OCI-LY1 (cell line): ENCODE measurements around the gene IL22.

Experiments used
- EZH2 ChIP-seq: fragments of 200-600 bp; sonication (generic), shearing (Covaris generic); IDR thresholded peaks from 2 replicates; pipeline ENCODE4 v1.8.0; 2017; ENCODE audit warnings: borderline replicate concordance, mixed run types, mild to moderate bottlenecking, antibody characterized with exemption, low read length, moderate library complexity, mixed read lengths
- TF ChIP-seq, protein P1 (sequence below): fragments of 200-600 bp; sonication (generic), shearing (Covaris generic); IDR thresholded peaks from 2 replicates; pipeline ENCODE4 v1.5.1; 2017; ENCODE audit warnings: mild to moderate bottlenecking, antibody characterized with exemption, low read length, moderate library complexity, mixed read lengths

DNA sequence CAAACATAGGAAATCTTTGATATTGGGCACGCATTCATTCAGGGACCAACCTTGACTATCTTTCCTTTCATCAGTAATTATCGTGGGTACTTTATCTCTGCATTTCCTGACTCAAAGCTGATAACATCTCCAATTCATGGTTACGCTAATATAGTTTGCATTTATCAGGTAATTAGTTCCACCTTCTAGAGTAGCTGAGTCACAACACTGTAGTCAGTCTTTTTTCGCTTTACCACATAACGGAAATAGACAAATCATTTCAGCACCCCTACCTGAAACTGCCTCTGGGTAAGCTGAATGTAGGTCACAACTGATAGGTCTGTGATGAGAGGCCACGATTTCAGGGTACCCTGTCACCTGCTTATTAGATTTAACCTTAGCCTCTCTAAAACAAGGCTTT, 36.7 kb upstream of the IL22 start:
- TF ChIP-seq, protein P1, sequence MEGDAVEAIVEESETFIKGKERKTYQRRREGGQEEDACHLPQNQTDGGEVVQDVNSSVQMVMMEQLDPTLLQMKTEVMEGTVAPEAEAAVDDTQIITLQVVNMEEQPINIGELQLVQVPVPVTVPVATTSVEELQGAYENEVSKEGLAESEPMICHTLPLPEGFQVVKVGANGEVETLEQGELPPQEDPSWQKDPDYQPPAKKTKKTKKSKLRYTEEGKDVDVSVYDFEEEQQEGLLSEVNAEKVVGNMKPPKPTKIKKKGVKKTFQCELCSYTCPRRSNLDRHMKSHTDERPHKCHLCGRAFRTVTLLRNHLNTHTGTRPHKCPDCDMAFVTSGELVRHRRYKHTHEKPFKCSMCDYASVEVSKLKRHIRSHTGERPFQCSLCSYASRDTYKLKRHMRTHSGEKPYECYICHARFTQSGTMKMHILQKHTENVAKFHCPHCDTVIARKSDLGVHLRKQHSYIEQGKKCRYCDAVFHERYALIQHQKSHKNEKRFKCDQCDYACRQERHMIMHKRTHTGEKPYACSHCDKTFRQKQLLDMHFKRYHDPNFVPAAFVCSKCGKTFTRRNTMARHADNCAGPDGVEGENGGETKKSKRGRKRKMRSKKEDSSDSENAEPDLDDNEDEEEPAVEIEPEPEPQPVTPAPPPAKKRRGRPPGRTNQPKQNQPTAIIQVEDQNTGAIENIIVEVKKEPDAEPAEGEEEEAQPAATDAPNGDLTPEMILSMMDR: no peak
- TF ChIP-seq EZH2: no peak
